Nephron (organoid): Measurements from ENCODE around the gene NKPD1.

Experiments used
- H3K27ac Mint-ChIP-seq, 3 experiments: 2 replicates each; pipeline ENCODE4 v1.8.0; 2020; ENCODE audit warnings: mixed read lengths in 3 of 3, mild to moderate bottlenecking in 2 of 3, moderate library complexity in 1 of 3
- H3K27me3 Mint-ChIP-seq: 2 replicates; pipeline ENCODE4 v1.8.0; 2021; ENCODE audit warnings: low read depth, mild to moderate bottlenecking, moderate library complexity, mixed read lengths
- H3K36me3 Mint-ChIP-seq: 2 replicates; pipeline ENCODE4 v1.8.0; 2020; ENCODE audit warnings: low read depth, mixed read lengths
- H3K4me1 Mint-ChIP-seq: 2 replicates; pipeline ENCODE4 v1.8.0; 2020; ENCODE audit warnings: mixed read lengths
- H3K4me3 Mint-ChIP-seq, 3 experiments: 2 replicates each; pipeline ENCODE4 v1.8.0; 2020; ENCODE audit warnings: mild to moderate bottlenecking in 3 of 3, mixed read lengths in 3 of 3, moderate library complexity in 2 of 3
- H3K9me3 Mint-ChIP-seq: 2 replicates; pipeline ENCODE4 v1.8.0; 2020; ENCODE audit warnings: mixed read lengths
- CTCF ChIP-seq, 3 experiments: fragments of 200-600 bp; sonication (generic); IDR thresholded peaks; one replicate each; pipeline ENCODE4 v1.5.0; 2021; ENCODE audit warnings: antibody characterized with exemption in 3 of 3; ENCODE audit not compliant: unreplicated experiment in 3 of 3

The NKPD1 gene

DNA sequence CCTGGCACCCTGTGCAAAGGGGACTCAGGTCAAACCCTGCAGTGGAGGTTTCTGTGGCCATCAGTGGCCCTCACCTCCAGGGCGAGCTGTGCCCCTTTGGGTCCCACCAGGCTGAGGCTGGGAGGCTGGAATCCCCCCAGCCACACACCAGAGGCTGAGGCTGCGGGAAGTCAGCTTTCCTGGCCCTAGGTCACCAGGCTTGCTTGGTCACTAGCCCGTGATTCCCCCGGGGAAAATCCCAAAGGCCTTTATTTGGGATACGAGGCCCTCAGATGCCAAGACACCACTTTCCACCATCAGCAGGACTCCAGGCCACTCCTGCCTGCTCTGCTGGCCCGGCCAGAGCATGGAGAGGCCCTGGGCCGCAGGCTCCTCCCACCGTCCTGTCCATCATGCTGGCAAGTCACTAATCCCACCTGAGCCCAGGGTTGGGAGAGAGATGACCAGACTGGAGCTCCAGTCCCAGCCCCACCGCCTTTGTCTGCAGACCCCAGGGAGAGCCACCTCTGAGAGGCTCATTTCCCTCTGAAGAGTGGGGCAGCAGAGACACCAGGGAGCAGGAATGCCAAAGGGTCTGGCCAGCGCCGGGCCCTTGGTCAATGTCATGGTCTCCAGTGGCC lies 4.7 kb downstream of the NKPD1 start:
- TF ChIP-seq CTCF (IDR thresholded peaks at IDR 0.05; ENCODE audit: unreplicated experiment in 3 of 3) = no peak
- Mint-ChIP-seq H3K9me3 (no peaks in the 10 kb centered on the region), H3K4me1 (peaks cover 7% of the 10 kb centered on the region), H3K27ac (no peak overlapping the region), H3K36me3 (no peaks in the 10 kb centered on the region), H3K27me3 (peaks cover 39% of the 10 kb centered on the region), H3K4me3 (no peak overlapping the region)

DNA sequence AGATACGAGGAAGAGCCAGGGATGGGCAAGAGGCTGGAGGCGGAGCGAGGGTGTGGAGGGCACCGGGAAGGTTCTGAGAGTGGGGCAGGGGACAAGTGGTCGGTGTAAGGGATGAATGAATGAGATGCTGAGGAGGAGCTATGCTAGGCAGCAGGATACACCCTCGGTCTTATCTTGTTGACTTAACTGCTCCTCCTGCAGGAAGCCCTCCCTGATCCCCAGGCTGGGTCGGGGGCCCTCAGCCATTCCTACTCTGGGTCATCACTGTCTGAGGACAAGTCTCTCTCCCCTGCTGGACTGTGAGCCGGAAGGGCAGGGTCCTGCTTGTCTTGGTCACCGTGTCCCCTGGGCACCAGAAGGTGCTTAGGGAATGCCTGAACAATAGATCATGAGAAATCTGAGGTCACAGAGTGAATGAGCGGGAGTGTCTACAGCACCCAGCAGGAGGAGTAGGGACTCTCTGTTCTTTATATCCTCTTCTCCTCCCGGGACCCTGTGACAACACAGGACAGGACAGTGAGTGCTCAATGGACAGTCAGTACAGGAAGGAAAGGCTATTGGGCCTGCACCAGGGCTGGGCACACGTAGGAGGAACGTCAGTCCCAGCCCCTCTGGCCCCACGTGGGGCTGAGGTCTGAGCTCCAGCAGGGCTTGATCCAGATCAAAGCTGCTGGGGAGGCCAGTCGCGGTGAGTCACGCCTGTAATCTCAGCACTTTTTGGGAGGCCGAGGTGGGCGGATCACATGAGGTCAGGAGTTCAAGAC lies 6.5 kb downstream of the NKPD1 start:
- Mint-ChIP-seq H3K4me1 (peaks cover 7% of the 10 kb centered on the region), H3K36me3 (no peaks in the 10 kb centered on the region), H3K9me3 (no peaks in the 10 kb centered on the region), H3K27ac (peak overlapping the region in 2 of 3 experiments; percentile 37 to 73), H3K4me3 (peak overlapping the region in 2 of 3 experiments; percentile 65 to 70), H3K27me3 (peaks cover 34% of the 10 kb centered on the region)
- no peak for TF ChIP-seq CTCF (IDR thresholded peaks at IDR 0.05; ENCODE audit: unreplicated experiment in 3 of 3)

DNA sequence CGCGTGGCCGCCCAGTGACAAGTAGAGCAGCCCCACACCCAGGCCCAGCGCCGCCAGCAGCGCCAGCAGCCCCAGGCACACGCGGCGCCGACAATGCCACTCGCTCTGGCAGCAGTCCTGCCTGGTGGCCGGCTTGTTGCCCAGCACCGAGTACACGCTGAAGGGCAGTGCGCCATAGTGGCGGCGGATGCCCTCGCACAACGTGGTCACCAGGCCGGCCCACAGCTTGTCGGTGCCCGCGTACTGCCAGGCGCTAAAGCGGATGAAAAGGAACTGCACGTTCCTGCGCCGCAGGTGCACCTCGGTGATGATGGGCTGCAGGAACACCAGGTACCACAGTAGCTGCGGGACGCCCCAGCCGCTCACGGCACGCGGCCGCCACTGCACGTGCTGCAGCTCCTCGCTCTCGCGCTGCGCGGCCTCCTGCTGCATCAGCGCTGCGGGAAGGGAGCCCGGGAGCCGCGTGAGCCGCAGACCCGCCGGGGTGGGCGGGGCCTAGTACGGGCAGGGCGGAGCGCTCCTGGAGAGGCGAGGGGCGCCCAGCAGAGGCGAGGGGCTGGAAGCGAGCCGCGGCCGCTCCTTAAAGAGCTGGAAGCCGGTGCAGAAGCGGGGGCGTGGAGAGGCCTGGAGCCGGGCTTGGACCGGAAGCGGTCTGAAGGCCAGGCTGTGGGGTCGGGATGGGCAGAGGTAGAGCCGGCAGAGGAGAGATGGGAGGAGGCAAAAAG lies 7.3 kb downstream of the NKPD1 start:
- no peak for TF ChIP-seq CTCF (IDR thresholded peaks at IDR 0.05; ENCODE audit: unreplicated experiment in 3 of 3)
- Mint-ChIP-seq H3K4me3 (peak overlapping the region in 2 of 3 experiments; percentile 65 to 70), H3K9me3 (no peaks in the 10 kb centered on the region), H3K27me3 (peaks cover 34% of the 10 kb centered on the region), H3K36me3 (no peaks in the 10 kb centered on the region), H3K4me1 (peaks cover 7% of the 10 kb centered on the region), H3K27ac (peak overlapping the region in 2 of 3 experiments; percentile 37 to 73)

DNA sequence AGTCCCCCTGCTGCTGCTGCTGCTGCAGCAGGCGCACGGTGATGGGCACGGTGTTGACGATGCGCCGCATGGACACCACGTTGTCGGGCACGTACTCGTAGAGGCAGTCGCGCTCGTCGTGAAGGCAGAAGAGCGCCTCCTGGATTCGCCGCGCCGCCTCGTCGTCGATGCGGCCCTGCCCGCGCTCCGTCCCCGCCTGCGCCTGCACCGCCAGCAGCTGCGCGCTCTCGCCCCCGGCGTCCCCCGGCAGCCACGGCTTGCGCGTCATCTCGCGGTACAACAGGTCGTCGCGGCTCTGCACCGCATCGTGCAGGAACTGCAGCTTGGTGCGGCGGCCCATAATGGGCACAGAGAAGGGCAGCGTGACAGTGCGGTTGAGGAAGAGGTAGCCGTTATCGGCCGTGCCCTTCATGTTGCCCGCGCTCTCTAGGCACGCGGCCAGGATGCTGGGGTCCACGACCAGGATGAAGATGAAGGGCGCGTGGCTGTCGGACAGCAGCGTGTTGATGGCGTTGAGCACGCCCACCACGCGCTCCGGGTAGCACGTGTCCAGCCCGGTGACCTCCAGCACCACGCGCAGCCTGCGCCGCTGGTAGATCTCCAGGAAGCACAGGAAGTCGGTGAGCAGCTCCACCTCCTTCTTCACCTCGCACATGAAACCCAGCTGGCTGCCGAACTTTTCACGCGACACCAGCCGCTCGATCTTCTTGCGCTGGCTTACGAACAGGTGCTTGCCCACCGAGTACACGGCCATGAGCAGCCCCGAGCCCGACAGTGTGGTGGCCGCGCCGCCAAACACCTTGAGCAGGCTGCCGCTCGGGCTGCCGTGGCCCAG lies 8.1 kb downstream of the NKPD1 start:
- Mint-ChIP-seq H3K27me3 (peaks cover 30% of the 10 kb centered on the region), H3K4me1 (peaks cover 7% of the 10 kb centered on the region), H3K9me3 (no peaks in the 10 kb centered on the region), H3K4me3 (peak overlapping the region in 2 of 3 experiments; percentile 34 to 54), H3K36me3 (no peaks in the 10 kb centered on the region), H3K27ac (no peak overlapping the region)
- no peak for TF ChIP-seq CTCF (IDR thresholded peaks at IDR 0.05; ENCODE audit: unreplicated experiment in 3 of 3)

DNA sequence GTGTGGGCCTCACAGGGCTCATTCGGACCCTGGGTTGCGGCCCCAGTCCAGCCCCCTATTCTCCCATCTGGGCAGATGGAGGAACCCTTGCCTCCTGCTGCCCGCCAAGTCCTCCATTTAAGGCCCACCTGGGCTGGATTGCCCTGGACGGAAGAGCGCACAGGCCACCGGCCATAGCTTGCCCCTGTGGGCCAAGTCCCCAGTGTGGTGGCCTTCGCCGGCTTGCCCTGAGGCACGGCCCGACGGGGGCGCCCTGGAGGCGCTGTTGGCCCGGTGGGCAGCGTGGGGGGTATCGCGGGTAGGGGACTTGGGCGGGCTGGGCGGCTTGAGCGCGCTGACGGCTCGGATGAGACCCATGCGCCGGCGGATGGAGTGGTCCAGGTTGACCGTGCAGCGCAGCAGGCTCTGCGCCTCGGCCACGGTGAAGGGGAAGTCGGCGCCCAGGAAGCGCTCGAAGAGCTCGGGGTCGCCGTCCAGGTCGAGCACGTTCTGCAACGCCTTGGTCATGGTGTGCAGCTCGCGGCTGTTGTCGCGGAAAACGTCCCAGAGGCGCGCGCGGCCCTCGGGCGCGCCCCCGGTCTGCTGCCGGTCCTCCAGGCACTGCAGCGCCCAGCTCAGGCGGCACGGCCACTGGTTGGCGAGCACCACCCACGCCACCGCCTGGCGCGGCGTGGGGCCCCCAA lies 8.8 kb downstream of the NKPD1 start:
- H3K36me3 Mint-ChIP-seq = no peaks in the 10 kb centered on the region
- H3K4me1 Mint-ChIP-seq = peaks cover 7% of the 10 kb centered on the region
- H3K4me3 Mint-ChIP-seq = peak overlapping the region in 1 of 3 experiments; percentile 26
- peaks cover 27% of the 10 kb centered on the region for H3K27me3 Mint-ChIP-seq
- no peak for TF ChIP-seq CTCF (IDR thresholded peaks at IDR 0.05; ENCODE audit: unreplicated experiment in 3 of 3)
- no peaks in the 10 kb centered on the region for H3K9me3 Mint-ChIP-seq
- no peak overlapping the region for H3K27ac Mint-ChIP-seq
